GM23338 (cell line): ENCODE measurements around the gene ADAMTSL5. TPM values are rescaled to one million over a fixed set of nuclear protein-coding genes. Genes with fewer than 3 reads are reported as not detected.

Experiments
- ATAC-seq: fragments of 200-7000 bp; cut with Tn5 transposase; 3 replicates; pipeline ENCODE4 v1.9.1; 2020
- DNase-seq: peaks from one replicate; pipeline ENCODE4 v3.0.0-alpha.2; 2015; ENCODE audit warnings: low spot score
- H2AFZ ChIP-seq: fragments of 200-600 bp; sonication (generic); 2 replicates; pipeline ENCODE4 v1.8.0; 2016; ENCODE audit warnings: antibody characterized with exemption, mild to moderate bottlenecking, moderate library complexity
- H3F3A ChIP-seq: fragments of 200-600 bp; sonication (generic); replicated peaks from 2 replicates; pipeline ENCODE4 v1.8.0; 2017; ENCODE audit warnings: antibody characterized with exemption, mixed run types, low read depth
- H3K27ac ChIP-seq: fragments of 200-600 bp; sonication (generic); 2 replicates; pipeline ENCODE4 v1.6.1; 2016; ENCODE audit warnings: low read depth
- H3K27me3 ChIP-seq: fragments of 200-600 bp; sonication (generic); 2 replicates; pipeline ENCODE4 v1.8.0; 2016; ENCODE audit warnings: mild to moderate bottlenecking, mixed run types, moderate library complexity; ENCODE audit not compliant: insufficient read depth
- H3K36me3 ChIP-seq: fragments of 200-600 bp; sonication (generic); 2 replicates; pipeline ENCODE4 v1.8.0; 2016; ENCODE audit warnings: mild to moderate bottlenecking; ENCODE audit not compliant: insufficient read depth
- H3K4me1 ChIP-seq: fragments of 200-600 bp; sonication (generic); 2 replicates; pipeline ENCODE4 v1.8.0; 2016; ENCODE audit warnings: mild to moderate bottlenecking, moderate library complexity; ENCODE audit not compliant: insufficient read depth
- H3K4me2 ChIP-seq: fragments of 200-600 bp; sonication (generic); 2 replicates; pipeline ENCODE4 v1.7.1; 2017; ENCODE audit warnings: mixed run types
- H3K4me3 ChIP-seq: fragments of 200-600 bp; sonication (generic); 2 replicates; pipeline ENCODE4 v1.6.1; 2016; ENCODE audit warnings: mixed run types
- H3K79me2 ChIP-seq: fragments of 200-600 bp; sonication (generic); replicated peaks from 2 replicates; pipeline ENCODE4 v1.8.0; 2017; ENCODE audit warnings: mild to moderate bottlenecking; ENCODE audit not compliant: insufficient read depth
- H3K9me2 ChIP-seq: fragments of 200-600 bp; sonication (generic); 2 replicates; pipeline ENCODE4 v1.8.0; 2017; ENCODE audit not compliant: insufficient read depth
- H4K20me1 ChIP-seq: fragments of 200-600 bp; sonication (generic); replicated peaks from 2 replicates; pipeline ENCODE4 v1.8.0; 2017; ENCODE audit warnings: mild to moderate bottlenecking; ENCODE audit not compliant: insufficient read depth
- H3K27ac Mint-ChIP-seq: 2 replicates; pipeline ENCODE4 v1.8.0; 2020; ENCODE audit warnings: inconsistent platforms, mild to moderate bottlenecking, moderate library complexity, mixed read lengths
- H3K27me3 Mint-ChIP-seq: 3 replicates; pipeline ENCODE4 v1.8.0; 2022; ENCODE audit warnings: low read depth, mild to moderate bottlenecking, moderate library complexity, mixed read lengths, inconsistent platforms; ENCODE audit not compliant: insufficient read depth, poor library complexity
- H3K36me3 Mint-ChIP-seq: 3 replicates; pipeline ENCODE4 v1.8.0; 2021; ENCODE audit warnings: low read depth, mild to moderate bottlenecking, inconsistent platforms, moderate library complexity, mixed read lengths
- H3K4me1 Mint-ChIP-seq: 3 replicates; pipeline ENCODE4 v1.8.0; 2020; ENCODE audit warnings: mild to moderate bottlenecking, inconsistent platforms, mixed read lengths
- H3K4me3 Mint-ChIP-seq: 3 replicates; pipeline ENCODE4 v1.8.0; 2021; ENCODE audit warnings: moderate library complexity, mild to moderate bottlenecking, inconsistent platforms, mixed read lengths
- H3K9me3 Mint-ChIP-seq: 3 replicates; pipeline ENCODE4 v1.8.0; 2020; ENCODE audit warnings: moderate library complexity, mild to moderate bottlenecking, inconsistent platforms, mixed read lengths
- CREB1 ChIP-seq: fragments of 250-450 bp; sonication (Bioruptor Pico); IDR thresholded peaks from 2 replicates; pipeline ENCODE4 v1.5.0; 2020; ENCODE audit warnings: low read depth, mild to moderate bottlenecking, moderate library complexity
- CTCF ChIP-seq, 2 experiments: fragments of 200-600 bp in 1 of 2; sonication (generic) in 1 of 2; conservative IDR thresholded peaks; 2 replicates each; pipeline versions ENCODE4 v1.5.1 to v1.6.1; 2016 to 2017; ENCODE audit warnings: antibody characterized with exemption in 2 of 2, low read depth in 2 of 2, mild to moderate bottlenecking in 2 of 2, moderate library complexity in 1 of 2
- ETS1 ChIP-seq: IDR thresholded peaks from 2 replicates; pipeline ENCODE4 v1.6.1; 2016; ENCODE audit warnings: antibody characterized with exemption
- EZH2 ChIP-seq: fragments of 200-600 bp; sonication (generic); IDR thresholded peaks from one replicate; pipeline ENCODE4 v1.8.0; 2017; ENCODE audit warnings: antibody characterized with exemption, mild to moderate bottlenecking, low read depth; ENCODE audit not compliant: unreplicated experiment
- EZH2phosphoT487 ChIP-seq: fragments of 200-600 bp; sonication (generic); IDR thresholded peaks from one replicate; pipeline ENCODE4 v1.8.1; 2018; ENCODE audit warnings: antibody characterized with exemption; ENCODE audit not compliant: unreplicated experiment
- JUNB ChIP-seq: IDR thresholded peaks from one replicate; pipeline ENCODE4 v1.6.1; 2016; ENCODE audit warnings: antibody characterized with exemption; ENCODE audit not compliant: unreplicated experiment
- NANOG ChIP-seq: IDR thresholded peaks from 2 replicates; pipeline ENCODE4 v1.6.1; 2016; ENCODE audit warnings: antibody characterized with exemption, borderline replicate concordance
- POLR2AphosphoS5 ChIP-seq: IDR thresholded peaks from 2 replicates; pipeline ENCODE4 v1.6.1; 2016; ENCODE audit warnings: antibody characterized with exemption, low read depth
- REST ChIP-seq: IDR thresholded peaks from one replicate; pipeline ENCODE4 v1.6.1; 2018; ENCODE audit warnings: antibody characterized with exemption; ENCODE audit not compliant: unreplicated experiment
- STAT1 ChIP-seq: IDR thresholded peaks from one replicate; pipeline ENCODE4 v1.6.1; 2016; ENCODE audit warnings: antibody characterized with exemption; ENCODE audit not compliant: unreplicated experiment
- ZNF114 ChIP-seq: fragments of 250-450 bp; sonication (Bioruptor Pico); IDR thresholded peaks from 2 replicates; pipeline ENCODE4 v1.5.0; 2020; ENCODE audit warnings: mild to moderate bottlenecking, moderate library complexity
- ZNF331 ChIP-seq: fragments of 250-450 bp; sonication (Bioruptor Pico); IDR thresholded peaks from 2 replicates; pipeline ENCODE4 v1.5.0; 2020; ENCODE audit warnings: low read depth, mild to moderate bottlenecking, moderate library complexity
- ZNF462 ChIP-seq: fragments of 250-450 bp; sonication (Bioruptor Pico); IDR thresholded peaks from 2 replicates; pipeline ENCODE4 v1.5.0; 2020; ENCODE audit warnings: mild to moderate bottlenecking, moderate library complexity
- polyA plus RNA-seq: library from polyadenylated mRNA; unstranded; fragments of >200 nt; fragmentation: Nextera tagmentation; extraction: Ambion mirVana; gene quantifications from 2 replicates; pipeline ENCODE4 v1.2.1, GENCODE V29; 2016
- total RNA-seq: library from RNA; depleted of rRNA; stranded (reverse); fragments of >200 nt; shearing (Covaris generic); gene quantifications from 2 replicates; pipeline ENCODE4 v1.2.3, GENCODE V29; 2014

Gene ADAMTSL5
- total and polyA plus RNA-seq, 2 experiments from 2014 or later = 0.10 to 0.97 TPM

GRCh38 chr19:1522838-1523237 is 10.0 kb upstream of the ADAMTSL5 start:
- H3K79me2 ChIP-seq = no peaks in the 10 kb centered on the region
- no peaks in the 10 kb centered on the region for H3K36me3 ChIP-seq
- no peak for ATAC-seq
- 0 out of 2 replicates have a peak, but pooled peaks cover 4% of the 10 kb centered on the region for H3F3A ChIP-seq
- Mint-ChIP-seq H3K36me3 (peaks cover 4% of the 10 kb centered on the region; the same call in 1 of the 3 replicates), H3K4me1 (peaks cover 6% of the 10 kb centered on the region; the same call in 2 of the 3 replicates), H3K27ac (no peak overlapping the region), H3K9me3 (peaks cover 8% of the 10 kb centered on the region), H3K27me3 (peaks cover 47% of the 10 kb centered on the region), H3K4me3 (no peak overlapping the region)
- TF ChIP-seq POLR2AphosphoS5 (no peak), EZH2 (no peak), ZNF462 (CRISPR knock-in tag) (no peak), CTCF (conservative IDR thresholded peaks at IDR 0.05; ENCODE audit: low read depth in 2 of 2) (no peak), STAT1 (no peak), ZNF114 (CRISPR knock-in tag) (no peak), NANOG (no peak), REST (no peak), CREB1 (CRISPR knock-in tag) (no peak), ZNF331 (CRISPR knock-in tag) (no peak), ETS1 (no peak), EZH2phosphoT487 (no peak), JUNB (no peak)
- H2AFZ ChIP-seq = no peak overlapping the region
- H3K27ac ChIP-seq = no peak overlapping the region
- no peak overlapping the region for H3K4me3 ChIP-seq
- H3K27me3 ChIP-seq = peaks cover 27% of the 10 kb centered on the region
- H3K4me1 ChIP-seq = no peaks in the 10 kb centered on the region
- no peaks in the 10 kb centered on the region; the same call in 1 of the 2 replicates for H4K20me1 ChIP-seq
- no peak for DNase-seq
- H3K9me2 ChIP-seq = no peaks in the 10 kb centered on the region
- no peak overlapping the region for H3K4me2 ChIP-seq
